HG03354 (cell line): Measurements from ENCODE around the gene XYLB.
"Not testable (repeated sequence)": the region's sequence is repeated elsewhere in the genome, so short reads cannot be mapped to it uniquely, and the experiment has no call there.

ENCODE experiments used
- ATAC-seq: cut with Tn5 transposase; IDR thresholded peaks from one replicate; pipeline ENCODE4 v1.9.1; 2021; ENCODE audit warnings: mild to moderate bottlenecking; ENCODE audit not compliant: unreplicated experiment, poor library complexity, severe bottlenecking

Gene XYLB

DNA sequence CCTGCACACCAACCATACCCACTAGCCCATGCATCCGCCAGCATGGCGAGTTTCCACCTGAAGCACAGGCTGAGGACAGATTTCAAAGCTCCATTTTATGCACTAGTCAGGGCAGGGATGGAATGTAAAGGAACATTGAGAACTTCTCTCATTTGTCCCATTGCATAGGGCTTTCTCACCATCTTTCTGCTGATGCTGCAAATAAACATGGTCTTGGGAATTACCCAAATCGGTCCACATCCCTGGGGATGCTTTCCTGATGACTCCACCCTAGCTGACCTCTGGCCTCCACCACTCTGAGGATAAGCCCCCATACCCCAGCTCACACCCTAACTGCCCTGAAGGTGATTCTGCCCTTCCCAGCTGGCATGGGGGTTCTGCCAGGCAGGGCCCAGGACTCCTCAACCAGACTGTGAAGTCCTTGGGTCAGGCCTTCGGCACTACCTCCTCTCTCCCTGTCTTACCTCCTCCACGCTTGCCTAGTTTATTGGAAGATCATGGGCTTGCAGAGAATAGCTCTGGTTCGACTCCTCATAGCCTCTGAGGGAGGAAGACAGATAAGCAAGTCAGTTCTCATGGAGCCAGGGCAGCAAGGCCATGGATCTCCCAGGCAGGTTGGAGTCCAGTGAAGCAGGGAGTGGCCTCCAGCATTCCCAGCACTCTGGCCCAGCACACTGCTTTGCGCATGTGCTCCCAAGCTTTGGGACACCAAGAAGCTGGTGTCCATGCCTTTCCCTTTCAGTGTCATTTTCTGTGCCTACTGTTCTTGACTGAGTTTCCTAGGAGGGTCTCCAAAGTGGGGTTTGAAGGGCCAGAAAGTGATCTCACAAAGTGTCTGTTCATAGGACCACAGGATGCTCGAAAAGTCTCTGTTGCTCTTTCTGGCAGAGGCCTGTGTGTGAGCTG lies 27.6 kb upstream of the XYLB start:
- ATAC-seq: no peak

DNA sequence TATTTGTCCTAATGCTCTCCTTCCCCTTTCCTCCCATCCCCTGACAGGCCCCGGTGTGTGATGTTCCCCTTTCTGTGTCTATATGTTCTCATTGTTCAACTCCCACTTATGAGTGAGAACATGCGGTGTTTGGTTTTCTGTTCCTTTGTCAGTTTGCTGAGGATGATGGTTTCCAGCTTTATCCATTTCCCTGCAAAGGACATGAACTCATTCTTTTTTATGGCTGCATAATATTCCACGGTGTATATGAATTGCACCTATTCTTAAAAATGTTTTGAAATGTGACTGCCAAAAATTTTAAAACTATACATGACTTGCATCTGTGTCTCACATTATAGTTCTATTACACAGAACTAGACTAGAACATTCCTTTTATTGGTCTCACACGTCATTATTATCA lies 25.9 kb upstream of the XYLB start:
- not testable (repeated sequence) for ATAC-seq

DNA sequence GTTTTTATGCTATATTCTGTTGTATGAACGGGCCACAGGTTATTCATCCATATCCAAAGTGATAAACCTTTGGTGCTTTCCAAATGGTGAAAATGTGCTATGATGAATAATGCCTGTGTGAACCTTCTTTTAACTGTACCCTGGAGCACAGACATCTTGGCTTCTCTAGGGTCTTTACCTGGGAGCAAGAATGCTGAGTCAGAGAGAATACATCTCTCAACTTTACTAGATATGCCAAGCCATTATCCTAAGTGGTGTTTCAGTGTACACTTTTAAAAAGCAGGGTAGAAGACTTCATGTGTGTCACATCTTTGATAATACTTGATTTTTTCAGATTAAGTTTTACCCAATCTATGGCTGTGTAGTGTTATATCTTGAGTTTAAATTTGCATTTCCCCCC lies 23.5 kb upstream of the XYLB start:
- no peak for ATAC-seq

DNA sequence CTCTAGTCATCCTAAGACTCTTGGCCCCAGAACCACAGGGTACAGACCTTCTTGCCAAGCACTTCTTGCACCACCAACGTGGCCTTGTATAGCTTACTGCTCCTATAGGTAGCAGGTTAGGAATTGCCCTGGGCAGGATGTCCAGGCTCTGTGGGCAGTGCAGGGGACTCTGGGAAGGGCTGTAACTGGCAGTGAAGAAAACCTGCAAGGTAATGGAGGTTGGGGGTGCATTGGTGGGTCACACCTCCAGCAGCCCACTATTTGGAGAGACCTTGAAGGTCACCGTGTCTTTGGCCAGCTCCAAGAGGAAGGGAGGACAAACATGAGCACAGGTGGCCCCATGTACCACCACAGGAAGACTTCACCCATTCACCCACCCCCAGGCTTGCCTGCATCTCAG lies 21.3 kb upstream of the XYLB start:
- no peak for ATAC-seq

DNA sequence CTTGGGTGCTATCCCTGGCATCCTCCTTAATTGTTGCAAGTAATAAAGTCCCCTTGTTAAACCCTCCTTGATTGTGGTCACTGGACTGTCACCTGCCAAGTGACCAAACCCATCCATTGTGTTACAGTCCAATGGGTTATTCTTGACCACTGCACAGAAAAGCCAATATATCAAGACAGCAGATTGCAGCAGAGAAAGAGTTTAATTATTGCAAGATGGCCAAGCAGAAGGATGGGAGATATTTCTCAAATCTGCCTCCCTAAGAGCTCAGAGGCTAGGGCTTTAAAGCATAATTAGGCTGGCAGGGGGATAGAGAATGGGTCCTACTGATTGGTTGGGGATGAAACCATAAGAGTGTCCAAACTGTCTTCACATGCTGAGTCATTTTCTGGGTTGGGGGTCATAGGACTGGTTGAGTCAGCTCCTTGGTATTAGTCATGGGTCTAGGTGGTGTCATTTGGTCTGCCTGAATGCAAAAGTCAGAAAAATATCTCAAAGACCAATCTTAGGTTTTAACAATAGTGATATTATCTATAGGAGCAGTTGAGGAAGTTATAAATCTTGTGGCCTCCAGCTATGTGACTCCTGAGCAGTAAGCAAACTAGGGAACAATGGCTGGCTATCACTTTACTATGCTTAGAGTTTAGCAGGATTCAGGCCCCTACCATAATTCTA lies 19.1 kb upstream of the XYLB start:
- ATAC-seq: no peak

DNA sequence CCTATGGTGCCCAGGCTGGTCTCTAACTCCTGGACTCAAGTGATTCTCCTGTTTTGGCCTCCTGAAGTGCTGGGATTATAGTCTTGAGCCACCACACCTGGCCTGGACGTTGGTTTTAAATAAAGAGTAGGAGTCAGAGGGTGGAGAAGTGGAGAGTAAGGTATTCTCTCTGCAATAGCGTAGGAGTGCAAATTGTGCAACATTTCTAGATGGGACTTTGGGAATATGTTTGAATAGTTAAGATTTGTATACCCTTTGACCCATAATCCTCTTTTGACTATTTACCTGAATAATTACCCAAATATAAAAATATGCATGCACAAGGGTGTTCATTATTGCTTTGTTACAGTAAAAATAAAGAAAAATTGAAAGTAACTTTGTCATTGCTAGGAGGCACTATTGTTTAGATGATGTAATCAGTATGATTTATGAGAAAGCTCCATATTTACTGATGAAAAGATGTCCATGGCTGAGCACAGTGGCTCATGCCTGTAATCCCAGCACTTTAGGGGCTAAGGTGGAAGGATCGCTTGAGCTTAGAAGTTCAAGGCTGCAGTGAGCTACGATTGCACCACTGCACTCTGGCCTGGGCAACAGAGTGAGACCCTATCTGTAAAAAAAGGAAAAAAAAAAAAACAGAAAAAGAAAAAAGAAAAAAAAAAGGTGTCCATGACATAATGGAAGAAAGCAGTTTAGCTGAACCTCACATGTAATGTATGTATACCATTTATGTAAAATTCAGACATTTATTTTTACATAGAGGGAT lies 15.1 kb upstream of the XYLB start:
- ATAC-seq: no peak

DNA sequence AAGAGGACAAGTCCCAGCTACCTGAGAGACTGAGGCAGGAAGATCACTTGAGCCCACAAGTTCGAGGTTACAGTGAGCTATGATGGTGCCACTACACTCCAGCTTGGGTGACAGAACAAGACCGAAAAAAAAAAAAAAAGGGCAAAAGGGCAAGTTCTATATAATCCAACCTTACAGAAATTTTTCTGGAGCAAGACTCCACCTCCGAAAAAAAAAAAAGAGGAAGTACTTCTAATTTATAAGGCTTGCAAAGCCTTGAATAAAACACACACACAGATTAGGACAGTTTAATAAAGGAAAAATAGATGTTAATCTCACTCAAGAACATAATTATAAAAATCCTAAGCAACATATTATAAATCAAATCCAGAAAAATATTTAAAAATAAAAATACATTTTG lies 14.4 kb upstream of the XYLB start:
- no peak for ATAC-seq

DNA sequence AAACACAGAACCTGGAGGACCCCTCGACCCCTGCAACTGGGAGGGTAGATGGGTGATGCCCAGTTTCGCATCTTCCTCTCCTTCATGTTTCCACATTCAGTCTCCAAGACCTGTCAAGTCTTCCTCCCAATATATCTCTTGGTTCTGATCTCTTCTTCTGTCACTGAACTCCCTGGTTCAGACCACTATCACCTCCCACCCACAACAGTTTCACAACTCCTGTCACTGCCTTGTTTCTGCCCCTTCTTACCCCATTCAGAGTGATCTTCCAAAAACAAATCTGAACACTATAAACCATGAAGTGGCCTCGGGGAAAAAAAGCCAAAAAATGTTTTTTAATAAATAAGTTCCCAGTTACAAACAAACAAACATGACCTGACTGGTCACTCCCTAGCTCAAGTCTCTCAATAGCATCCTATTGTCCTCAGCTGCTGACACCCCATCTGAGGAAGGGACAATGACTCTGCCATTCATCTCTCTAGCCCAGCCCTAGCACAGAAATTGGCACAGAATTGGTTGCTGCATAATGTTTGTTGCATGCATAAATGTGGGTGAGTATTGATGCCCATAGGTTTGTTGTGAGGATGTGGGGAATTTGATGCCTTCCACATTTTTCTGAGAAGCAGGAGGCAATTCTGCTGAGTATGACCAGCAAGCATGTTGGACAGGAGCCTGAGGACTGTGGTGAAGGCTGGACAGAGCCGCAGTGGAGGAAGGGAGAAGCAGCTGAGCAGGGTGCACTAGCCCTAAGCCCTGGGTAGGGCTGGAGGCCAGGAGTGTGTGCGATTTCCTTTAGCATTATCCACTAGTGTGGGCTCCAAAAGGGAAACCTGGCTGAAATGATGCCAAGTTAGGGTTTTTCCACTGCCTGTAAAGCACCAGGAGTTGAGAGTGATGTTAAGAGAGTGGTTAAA lies 12.2 kb upstream of the XYLB start:
- ATAC-seq: no peak

DNA sequence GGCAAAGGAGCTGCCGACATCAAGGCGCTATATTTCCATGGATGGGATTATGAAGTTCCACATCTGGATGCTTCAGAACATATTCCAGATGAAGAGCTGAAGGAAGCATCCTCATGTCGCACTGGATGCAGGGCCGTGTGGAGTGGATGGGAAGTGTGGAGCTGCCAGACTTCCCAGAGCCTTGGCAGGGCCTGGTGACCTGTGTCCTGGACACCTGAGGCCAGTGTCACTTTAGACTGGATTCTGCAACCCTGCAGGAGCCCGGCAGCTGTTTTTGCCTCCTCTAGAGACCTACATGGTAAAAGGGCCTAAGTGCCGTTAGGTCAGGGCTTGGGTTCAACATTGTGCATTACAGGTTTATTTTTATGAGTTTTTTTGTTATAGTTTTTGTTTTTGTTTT lies 11.3 kb upstream of the XYLB start:
- ATAC-seq: no peak

DNA sequence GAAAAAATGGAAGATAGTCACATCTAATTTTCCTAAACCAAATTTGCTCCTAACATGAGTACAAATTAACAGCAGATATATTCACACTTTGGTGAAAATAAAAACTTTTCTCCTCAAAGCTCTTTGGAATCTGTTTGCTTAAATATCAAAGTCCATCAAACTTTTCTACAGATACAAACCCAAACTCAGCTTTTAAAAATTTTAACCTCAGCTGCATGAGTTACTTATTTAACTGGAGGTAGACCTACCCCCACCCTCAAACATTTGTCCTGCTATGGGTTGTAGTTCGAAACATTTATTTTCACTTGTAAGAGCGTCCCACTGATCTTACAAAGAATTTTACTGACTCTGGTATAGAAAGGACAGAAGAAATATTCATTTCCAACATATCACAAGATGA lies 8.9 kb upstream of the XYLB start:
- ATAC-seq: no peak

DNA sequence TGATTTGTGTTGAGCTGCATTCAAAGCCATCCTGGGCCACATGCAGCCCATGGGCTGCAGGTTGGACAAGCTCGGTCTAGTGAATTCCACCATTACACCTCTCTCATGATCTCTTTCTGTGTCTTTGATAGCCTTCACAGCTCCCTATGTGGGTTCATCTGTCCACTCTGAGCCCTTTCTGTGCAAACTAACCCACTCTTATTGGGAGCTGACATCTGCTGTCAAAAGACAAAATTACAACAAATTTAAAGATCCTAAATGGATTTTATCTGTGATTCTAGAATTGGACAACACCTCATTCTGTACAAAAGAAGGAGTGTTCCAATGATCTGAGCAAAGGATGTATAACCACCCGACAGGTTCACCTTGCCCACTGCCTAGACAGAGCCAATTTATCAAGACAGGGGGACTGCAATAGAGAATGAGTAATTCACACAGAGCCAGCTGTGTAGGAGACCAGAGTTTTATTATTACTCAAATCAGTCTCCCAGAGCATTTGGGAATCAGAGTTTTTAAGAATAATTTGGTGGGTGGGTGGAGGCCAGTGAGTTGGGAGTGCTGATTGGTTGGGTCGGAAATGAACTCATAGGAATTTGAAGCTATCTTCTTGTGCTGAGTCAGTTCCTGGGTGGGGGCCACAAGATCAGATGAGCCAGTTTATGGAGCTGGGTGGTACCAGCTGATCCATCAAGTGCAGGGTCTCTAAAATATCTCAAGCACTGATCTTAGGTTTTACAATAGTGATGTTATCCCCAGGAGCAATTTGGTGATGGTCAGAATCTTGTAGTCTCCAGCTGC lies 2.6 kb upstream of the XYLB start:
- ATAC-seq: no peak

DNA sequence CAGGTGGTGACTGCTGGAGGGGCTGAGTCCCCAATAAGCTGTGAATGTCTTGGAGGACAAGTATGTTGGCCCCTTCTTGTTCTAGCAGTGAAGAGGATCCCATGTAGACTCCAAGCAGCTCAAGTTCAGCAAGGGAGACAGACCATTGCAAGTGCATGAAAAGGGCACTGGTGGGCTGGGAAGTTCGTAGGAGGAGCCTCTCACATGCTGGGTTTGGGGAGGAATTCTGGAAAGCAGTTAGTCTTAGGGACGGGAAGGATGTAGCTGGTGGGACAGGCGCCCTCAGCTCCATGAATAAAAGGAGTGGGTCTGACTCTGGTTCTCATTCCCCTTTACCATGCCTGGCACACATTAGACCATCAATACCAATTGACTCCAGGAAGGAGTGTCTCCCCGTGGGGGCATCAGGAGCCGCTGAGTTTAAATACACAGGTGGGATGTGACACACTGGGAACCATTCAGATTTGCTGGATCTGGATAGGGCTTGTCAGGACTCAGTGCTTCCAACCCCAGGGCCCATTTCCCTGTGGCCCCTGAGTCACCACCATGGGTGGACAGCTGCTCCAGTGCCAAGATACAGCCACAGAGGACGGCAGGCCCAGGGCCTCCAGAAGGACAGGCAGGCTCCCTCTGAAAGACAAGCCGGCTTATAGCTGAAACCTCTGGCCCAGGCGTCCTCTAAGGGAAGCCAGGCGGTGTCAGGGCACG lies 552 bp upstream of the XYLB start:
- peak; percentile 34 for ATAC-seq

DNA sequence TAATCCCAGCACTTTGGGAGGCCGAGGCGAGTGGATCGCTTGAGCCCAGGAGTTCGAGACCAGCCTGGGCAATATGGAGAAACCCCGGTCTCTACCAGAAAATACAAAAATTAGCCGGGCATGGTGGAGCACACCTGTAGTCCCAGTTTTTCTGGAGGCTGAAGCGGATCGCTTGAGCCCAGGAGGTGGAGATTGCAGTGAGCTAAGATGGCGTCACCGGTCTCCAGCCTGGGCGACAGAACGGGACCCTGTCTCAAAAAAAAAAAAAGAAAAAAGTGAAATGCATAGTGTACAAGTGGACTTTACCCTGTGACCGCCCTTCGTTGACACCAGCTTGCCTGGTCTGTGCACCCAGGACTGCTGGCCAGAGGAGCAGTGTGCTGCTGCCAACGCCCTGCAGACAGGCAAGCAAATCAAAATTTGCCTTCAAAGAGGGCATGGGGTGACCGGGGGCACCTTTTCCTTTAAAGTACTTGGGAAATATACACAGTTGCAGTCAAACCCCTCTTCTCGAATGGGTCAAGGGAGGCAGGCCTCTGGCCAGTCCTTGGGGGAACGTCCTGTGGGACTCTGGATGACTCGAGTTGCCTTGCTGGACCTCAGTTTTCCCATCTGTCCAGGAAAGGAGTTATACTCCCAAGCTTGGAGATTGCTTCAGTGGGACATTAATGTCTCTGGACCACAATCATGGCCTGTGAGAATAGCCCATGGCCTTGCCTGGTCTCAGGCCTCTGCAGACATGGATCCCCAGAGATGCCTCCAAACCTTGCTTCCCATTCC lies 1.0 kb downstream of the XYLB start:
- ATAC-seq: no peak

DNA sequence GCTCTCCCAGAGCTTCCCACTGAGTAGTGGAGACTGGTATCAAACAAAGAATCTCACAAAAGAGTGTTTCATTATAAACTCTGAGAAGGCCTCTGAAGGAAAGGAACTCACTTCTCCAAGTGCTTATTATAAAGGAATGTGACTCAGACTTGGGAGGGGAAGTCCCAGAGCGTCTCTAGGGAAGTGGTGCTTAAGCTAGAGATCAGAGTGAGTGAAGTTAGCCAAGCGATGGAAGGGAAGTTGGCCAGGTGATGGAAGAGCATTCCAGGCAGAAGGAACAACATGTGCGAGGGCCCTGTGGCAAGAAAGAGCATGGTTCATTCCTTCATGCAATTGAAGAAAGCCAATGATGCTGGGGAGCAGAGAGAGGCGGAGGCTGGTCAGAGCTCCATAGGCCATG lies 2.3 kb downstream of the XYLB start:
- no peak for ATAC-seq

DNA sequence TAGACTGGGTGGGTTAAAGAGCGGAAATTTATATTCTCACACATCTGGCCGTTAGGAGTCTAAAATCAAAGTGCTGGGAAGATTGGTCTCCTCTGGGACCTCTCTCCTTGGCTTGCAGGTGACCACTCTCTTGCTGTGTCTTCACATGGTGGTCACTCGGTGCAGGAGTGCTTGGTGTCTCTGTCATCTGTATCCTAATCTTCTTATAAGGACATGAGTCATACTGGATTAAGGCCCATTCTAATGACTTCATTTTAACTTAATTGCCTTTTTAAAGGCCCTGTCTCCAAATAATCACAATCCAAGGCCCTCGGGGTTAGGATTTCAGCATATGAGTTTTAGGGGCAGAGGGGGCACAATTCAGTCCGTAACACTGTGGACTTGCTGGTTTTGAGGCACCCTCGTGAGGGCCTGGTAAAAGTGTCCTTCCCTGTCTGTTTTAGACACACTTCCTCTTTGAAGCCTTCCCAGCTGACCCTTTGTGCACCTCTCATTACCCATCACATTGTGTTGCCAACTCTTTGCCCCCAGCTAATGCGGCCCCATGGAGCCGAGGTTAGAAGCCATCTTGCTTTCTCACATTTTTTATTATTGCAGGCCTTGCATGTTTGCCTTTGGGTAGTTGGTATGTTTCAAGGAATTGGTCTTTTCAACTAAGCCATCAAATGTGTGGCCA lies 3.2 kb downstream of the XYLB start:
- ATAC-seq: no peak

DNA sequence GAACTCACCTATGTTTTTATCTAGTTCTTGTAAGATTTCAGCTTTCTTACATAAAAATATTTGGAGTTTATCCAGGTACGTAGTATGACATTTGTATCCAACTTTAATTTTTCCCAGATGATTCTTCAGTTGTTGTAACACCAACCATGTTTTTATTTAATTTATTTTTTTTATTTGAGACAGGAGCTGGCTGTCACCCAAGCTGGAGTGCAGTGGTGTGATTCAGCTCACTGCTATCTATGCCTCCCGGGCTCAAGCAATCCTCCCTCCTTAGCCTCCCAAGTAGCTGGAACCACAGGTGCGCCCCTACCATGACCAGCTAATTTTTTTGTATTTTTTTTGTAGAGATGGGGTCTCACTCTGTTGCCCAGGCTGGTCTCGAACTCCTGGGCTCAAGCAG lies 6.6 kb downstream of the XYLB start:
- no peak for ATAC-seq
